Hematopoietic multipotent progenitor cell (in vitro differentiated cells): ENCODE results near the gene SESN1. TPM values are rescaled to one million over a fixed set of nuclear protein-coding genes. Genes with fewer than 3 reads are reported as not detected.
"Not testable (repeated sequence)": the region's sequence is repeated elsewhere in the genome, so short reads cannot be mapped to it uniquely, and the experiment has no call there.

ENCODE experiments used
- DNase-seq, 3 donors: peaks; one replicate each; pipeline ENCODE4 v3.0.0-alpha.2; 2011 to 2015; ENCODE audit warnings: low read depth in 2 of 3, low spot score in 2 of 3
- total RNA-seq: library from RNA; depleted of rRNA; stranded (reverse); fragments of >200 nt; gene quantifications from one replicate; pipeline ENCODE4 v1.2.3, GENCODE V29; 2012

Gene SESN1
- total RNA-seq, 1 donor = 35.0 TPM

DNA sequence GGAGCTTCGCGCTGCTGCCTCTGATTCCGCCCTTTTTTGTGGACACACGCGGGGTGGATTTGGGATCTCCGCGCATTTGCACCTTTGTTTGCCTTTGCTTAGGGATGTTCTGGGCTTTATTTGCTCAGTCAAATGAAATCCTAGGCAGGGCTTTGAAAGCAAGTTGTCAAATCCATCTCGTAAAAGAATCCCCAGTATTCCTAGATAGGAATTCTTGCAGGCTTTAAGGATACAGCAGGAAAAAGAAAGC, 1.1 kb upstream of the SESN1 start:
- no peak for DNase-seq

DNA sequence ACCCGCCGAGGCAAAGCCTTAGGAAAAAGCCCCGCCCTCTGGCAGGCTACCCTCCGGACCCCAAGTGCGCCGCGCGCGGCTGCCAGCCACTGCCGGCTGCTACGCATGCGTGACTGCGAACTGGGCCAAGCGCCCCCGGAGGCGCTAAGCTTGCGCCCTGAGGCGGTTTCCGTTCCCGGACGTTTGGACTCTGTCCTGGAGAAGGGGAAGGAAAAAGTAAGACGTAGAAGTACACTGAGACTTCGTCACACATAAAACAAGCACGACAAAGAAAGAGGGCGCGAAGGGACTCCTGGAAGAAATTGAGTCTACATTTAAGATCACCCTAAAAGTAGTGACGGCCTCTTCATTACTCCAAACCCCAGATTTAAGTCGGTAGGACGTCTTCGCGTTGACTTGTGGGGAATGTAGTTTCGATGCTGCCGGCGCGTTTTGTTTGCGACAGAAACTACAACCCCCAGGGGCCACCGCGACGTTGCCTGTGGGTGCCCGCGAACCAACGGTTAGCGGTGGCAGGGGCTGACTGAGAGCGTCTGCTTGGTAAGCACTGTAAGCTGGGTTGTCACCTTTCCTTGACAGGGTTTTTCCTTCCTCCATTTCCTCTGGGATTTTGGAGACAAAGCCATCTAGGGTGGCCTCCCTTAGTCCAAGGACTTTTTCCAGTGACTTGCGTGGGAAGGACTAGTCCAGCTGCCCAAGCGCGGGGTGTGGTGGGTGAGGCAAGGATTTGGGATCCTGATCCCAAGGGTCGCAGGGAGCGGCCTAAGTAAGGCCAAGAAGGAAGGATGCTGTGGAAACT, 589 bp upstream of the SESN1 start, which contains the start of gene CEP57L1:
CEP57L1 (plus strand) TSS at position 472 of the 799 bp plus-strand sequence. CDS start 49,715 bp downstream, outside the sequence.
- peak; percentile 87 to 98 (median 98) for DNase-seq

DNA sequence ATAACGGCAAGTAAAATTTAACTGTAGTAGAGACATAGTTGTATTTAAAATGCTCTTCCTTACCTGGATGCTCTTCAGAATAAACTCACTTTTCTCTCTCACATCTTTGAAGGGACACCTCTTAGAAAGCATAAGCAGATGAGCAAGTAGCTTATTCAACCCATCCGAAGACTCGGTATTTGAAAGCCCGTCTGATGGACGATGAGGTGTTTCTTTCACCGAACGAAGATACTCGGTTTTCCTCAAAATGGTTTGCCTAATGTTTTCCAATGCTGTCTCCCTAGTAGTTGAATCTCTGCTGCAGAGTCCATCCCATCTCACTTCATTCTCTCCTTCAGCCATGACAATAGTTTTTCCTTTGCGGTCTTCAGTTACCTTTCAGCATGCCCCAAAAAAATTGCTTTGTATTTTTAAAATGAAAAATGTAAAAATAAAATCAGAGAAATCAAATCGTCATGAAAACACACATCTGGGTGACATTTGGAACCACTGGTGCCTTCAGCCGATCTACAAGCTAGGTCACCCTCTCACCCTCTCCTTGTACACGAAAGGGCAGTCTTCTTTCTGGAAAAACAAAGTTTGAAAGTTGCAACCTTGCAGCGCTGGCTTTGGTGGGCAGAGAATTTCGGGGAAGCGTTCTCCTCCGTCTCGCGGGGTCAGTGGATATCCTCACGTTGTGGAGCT, 772 bp downstream of the SESN1 start:
- DNase-seq = no peak

DNA sequence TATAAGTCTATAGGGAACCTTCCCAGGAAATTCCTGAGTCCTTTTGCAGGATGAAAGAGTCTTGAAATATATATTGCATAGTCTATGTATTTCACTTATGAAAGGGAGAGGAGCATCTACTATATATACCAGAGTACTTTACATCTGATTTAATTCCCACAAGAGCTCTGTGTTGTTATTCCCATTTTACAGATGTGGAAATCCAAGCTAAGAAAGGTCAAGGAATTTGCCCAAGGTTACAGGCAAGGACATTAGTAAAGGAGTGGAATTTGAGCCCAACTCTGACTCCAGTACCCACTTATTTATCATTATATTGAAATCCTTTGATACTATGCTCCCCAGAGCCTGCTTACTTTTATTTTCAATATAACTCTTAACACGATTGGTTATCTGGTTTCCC, 2.6 kb downstream of the SESN1 start:
- no peak for DNase-seq

DNA sequence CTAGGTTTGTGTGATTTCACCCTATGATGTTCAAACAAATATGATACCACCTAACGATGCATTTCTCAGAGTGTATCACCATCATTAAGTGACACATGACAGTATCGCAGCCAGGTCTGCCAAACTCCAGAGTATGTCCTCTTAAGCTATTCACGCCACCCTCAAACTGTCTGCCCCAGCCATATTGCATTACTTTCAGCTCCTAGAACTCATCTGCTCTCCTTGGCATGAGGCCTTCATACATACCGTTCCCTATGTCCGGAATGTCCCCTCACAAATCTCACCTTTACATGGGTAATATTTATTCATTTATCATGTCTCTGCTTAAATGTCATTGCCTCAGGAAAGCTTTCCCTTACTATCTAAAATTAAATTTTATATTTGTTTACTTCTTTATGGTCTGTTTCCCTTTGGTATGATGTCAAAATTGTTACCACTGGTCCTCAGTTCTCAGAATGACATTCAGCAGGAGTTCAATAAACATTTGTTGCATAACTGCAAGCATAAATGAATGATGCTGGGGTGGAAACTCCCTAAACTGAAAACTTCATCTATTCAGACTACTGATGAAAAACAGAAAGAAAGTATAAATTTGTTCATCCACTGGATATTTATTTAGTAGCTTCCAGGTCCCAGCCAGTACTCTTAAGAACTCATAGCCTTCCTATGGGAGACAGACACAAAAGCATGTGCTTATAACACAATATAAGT, 3.2 kb downstream of the SESN1 start:
- peak in 1 of 3 donors; percentile 16 for DNase-seq

DNA sequence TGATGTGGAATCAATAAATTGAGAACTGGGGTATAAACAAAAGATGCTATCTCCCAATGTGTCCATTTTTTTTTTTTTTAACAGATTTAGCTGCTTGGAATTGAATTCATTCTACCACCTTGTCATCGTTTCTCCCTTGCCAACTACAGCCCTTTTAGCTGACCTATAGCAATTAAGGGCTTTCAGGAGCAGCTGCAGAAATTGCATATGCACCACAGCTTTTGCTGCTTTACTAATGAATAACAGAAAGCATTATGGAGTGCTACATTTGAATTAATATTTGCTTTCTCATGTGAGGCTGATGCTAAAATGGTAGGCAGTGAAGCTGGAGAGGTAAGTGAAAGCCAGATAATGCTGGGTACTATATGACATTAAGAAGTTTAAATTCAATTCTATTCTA, 5.7 kb downstream of the SESN1 start:
- DNase-seq = no peak

DNA sequence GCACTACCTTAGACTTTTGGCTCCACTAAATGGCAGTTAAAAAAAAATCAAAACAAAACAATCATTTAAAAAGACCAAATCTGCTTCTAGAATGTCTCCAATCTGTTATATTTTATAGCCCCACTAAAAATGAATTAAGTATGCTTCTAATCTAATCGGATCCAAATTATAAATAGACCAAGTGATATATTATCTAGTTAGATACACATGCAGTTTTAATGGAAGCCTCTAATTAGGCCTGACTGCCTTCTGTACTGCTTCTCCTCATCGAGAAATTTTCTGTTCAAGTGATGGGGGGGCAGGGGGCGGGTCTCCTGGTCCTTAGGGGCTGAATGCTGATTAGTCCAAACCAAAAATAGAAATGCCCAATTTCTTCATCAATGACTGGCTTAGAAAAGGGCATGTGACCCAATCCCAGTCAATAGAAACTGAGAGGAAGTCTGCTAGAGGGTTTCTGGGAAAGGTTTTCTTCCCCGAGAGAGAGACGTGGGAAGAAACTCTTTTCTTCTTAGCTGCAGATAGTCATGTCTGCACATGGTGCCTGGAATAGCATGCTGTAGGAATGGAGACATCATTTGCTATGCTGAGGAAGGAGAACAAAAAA, 6.9 kb downstream of the SESN1 start:
- no peak for DNase-seq

DNA sequence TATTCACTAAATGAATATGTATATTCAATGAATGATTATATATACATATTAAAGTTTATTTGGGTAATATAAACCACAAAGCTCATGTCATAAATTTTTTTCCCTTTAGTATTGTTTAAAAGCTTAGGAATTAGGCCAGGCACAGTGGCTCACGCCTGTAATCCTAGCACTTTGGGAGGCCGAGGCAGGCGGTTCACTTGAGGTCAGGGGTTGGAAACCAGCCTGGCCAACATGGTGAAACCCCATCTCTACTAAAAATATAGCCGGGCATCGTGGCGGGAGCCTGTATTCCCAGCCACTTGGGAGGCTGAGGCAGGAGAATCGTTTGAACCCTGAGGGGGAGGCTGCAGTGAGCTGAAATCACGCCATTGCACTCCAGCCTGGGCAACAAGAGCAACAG, 10.5 kb downstream of the SESN1 start:
- not testable (repeated sequence) for DNase-seq

DNA sequence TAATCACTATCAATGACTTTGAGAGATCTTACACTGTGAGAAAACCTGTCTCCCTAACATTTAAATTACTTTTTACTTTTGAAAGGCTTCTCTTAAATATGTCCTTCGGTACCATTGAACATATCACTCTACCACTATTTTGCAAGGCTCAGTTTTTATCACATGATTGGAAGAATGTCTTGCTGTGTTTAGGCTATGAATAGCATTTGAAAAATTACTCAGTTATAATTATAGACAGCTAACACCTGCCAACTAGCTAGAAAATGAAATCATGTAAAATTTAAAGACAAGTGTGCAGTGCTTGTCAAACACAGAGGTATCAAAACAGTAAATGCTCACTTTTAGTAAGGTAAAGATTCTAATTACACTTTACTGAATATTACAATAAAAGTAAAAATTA, 11.0 kb downstream of the SESN1 start:
- no peak for DNase-seq

DNA sequence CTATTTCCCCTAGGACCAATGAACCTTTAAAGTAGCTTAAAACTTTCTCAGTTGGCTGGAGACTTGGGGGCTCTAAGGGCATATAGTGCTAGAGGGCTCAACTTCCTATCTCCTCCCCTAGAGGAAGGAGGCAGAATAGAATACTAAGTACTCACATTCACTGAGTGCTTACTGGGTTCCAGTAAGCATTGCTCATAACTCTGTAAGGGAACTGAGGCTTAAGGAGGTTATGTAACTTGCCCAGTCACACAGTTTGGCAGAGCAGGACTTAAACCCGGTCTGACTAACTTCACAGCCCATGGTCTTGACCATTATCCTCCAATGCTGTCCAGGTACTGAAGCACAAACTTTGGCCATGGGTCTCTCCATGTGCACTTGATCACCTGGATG, 12.5 kb downstream of the SESN1 start:
- no peak for DNase-seq

DNA sequence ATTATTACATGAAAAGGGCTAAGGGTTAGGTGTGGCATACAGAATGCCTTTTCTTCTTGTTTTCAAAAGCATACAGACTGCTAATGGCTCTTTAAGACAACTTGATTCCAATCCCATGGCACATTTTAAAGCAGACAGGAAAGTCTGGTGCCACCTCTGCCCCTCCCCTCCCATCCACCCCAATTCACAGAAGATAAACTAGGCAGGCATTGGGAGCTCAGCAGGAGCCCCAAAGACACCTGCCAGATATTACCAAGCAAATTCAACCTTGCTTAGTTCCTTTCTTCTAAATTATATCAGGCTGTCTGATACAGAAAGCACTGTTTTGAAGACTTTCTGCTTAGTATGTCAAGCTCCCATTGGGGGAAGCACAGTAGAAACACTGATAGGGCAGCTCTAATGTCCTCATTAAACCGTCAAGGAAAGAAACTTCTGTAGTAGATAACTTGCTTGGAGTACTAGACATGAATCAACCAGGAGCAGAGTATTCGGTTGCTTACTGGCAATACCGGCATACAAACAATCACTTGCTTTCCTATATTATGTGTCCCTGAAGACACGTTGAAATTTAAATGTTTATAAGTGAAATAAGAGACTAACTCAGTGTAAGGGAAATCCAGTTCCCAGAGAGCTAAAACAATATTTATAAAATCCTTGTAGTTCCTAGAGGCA, 13.0 kb downstream of the SESN1 start:
- DNase-seq = no peak

DNA sequence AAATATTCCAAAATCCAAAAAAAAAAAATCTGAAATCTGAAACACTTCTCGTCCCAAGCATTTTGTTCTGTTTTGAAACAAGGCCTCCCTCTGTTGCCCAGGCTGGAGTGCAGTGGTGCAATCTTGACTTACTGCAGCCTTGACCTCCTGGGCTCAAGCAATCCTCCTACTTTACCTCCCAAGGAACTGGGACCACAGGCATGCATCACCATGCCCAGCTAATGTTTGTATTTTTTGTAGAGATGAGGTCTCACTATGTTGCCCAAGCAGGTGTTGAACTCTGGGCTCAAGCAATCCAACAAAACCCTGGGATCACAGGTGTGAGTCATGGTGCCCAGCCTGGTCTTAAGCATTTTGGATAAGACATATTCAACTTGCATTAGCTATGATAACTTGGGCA, 13.6 kb downstream of the SESN1 start:
- no peak for DNase-seq

DNA sequence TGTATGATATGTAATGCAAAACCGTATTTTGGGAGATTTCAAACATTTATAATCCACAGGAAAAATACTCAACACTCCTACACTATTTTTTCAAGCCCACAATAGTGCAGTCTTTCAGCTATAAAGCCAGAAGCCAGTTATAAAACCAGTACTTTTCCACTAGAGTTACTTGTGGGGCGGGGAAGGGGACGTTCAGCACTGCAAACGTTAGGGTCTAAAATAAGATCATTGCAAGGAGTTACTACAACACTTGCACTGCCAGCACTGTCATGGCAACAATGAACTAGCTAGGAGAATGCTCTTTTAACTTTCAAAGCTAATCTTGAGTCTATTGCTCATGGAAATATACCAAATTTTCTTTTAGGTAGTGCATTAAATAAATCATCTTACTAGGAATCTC, 14.7 kb downstream of the SESN1 start:
- DNase-seq = peak in 1 of 3 donors; percentile 50

DNA sequence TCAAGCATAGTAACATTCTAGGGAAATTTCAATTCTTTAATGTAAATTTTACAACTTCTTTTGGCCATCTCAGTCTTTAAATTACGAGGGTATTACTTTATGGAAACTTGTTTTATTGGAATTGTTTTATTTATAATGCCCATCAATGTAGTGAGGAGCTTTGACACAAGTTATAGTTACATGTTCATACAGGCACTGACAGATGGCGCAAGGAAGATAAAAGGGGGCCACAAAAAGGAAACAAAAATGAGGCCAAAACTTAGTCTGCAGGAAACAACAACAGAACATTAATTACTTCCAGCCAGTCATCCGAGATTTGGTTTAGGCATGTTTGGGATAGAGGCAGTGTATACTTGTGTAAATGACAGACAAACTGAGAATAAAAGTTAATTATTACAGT, 18.3 kb downstream of the SESN1 start:
- DNase-seq = peak in 2 of 3 donors; percentile 42 to 62

DNA sequence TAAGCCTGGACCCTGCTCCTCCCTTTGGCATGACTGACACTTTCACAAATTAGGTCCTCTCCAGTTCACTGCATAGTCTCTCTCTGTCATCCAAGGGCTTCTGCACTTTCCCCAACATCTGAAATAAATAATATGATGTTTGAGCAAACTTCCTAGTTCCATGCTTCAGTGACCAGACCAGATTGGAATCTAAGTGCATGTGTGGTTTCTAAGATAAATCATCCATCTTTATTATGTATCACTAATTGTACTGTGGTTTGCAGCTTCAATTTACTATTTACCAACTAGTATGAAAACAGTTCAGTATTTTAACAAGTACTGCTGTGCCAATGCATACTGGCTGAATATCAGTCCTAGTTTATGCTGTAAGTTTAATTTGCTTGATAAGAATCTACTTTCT, 18.7 kb downstream of the SESN1 start:
- DNase-seq = no peak

DNA sequence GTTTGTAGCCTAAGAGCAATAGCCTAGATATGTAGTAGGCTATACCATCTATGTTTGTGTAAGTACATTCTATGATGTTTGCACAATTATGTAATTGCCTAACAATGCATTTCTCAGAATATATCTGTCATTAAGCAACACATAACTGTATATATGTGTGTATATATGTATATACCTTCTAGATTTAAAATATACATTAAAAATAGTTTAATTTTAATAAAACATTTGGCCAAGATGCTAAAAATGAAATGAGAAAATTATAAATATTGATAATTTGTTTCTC, 20.6 kb downstream of the SESN1 start:
- no peak for DNase-seq

DNA sequence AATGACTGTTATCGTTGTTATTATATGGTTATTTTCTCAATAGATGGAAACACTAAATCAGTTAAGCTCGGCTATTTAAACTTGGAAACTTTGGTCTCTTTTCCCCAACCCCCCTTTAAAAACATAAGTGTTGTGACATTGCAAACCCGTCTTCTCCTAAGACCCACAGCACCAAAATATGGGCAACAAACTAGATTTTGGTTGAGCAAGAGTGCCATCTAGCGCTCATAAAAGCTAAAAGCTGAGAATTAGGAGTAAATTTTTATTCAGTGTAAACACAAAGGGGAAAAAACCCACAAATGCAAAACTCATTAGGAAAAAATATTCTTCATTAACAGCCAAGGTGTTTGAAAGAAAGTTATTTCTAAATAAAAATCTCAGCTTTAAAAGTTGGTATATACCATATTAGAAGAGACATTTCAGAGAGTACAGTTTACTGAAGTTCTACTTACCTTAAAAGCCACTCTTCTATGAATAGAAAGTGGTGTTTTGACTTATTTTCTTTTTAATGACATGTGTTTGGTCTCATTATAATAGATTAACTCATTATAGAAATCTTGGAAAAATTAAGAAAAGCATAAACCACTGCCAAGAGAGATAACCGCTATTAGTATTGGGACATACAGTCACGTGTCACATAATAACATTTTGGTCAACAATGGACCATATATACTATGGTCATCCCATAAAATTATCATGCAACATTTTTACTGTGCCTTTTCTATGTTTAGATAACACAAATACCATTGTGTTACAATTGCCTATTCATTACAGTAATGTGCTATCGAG, 21.1 kb downstream of the SESN1 start:
- DNase-seq = peak; percentile 54 to 90 (median 69)

DNA sequence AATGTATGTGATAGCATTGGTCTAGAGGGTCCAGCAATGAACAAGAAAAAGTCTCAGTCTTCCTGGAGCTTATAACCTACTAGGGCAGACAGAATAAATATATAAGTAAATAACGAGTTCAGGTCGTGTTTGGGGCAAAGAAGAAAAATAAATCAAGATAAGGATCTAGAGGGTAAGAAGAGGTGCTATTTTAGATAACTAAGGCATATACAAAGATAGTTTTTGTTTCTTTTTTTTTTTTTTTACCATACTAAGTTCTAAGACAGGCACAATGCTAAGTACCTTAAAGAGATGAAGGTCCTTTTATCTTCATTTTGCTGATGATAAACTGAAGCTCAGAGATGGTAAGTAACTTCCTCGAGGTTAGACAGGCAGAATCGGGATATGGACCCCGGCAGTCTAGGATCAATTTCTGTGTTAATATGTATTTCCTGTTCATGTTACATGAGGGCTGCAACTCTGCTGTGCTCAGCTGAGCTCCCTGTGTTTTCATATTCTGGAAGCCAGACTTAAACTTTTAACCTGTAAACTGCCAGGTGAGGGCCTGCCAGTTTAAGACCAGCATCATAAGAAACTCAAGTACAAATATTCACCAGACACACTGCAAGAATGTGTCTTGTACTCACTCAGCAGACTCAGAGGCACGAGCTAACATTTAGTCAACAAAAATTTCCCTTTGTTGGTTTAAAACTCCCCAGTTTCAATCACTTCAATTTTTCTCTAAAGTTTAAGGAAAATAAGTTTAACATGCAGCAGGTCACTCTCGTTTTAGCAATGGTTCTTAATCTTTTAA, 23.3 kb downstream of the SESN1 start:
- no peak for DNase-seq

DNA sequence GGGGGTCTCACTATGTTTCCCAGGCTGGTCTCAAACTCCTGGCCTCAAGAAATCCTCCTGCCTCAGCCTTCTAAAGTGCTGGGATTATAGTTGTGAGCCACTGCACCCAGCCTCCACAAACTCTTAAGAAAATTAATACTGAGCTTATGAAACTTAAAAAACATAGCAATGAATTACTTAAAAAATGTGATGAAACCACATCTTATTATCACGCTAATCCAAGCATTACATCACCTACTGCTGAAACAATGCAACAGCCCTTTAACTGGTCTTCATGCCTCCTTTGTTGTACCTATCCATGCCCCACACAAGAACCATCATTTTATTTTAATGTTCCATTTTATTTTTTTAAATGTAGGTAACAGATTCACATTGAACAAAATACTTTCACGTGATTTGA, 24.9 kb downstream of the SESN1 start:
- DNase-seq = no peak
